C4-2B (cell line): Measurements from ENCODE around the gene GPR158.

Source experiments
- ZFX ChIP-seq: fragments of 450-650 bp; IDR thresholded peaks from 2 replicates; pipeline ENCODE4 v1.6.1; 2017
- TF ChIP-seq, protein P1 (sequence below): fragments of 450-650 bp; conservative IDR thresholded peaks from 2 replicates; pipeline ENCODE4 v1.5.1; 2017; ENCODE audit warnings: mild to moderate bottlenecking

DNA sequence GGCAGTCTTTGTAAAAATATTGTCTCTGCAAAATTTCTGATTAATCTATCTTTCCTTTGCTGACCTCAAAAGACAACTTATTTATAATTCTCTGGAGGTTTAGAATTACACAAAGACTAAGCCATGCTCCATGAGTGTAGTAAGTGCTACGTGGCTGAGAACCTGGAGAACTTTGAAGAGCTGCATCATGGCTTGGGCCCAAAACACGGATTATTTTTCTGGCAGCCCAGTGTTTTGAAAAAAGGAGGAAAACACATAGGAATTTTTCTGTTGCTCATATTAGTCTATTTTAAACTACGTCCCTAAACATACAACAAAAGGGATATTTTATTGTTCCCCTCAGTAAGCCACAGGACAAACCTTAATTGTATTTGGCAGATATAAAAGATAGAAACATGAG, 398.5 kb downstream of the GPR158 start:
- TF ChIP-seq, protein P1, sequence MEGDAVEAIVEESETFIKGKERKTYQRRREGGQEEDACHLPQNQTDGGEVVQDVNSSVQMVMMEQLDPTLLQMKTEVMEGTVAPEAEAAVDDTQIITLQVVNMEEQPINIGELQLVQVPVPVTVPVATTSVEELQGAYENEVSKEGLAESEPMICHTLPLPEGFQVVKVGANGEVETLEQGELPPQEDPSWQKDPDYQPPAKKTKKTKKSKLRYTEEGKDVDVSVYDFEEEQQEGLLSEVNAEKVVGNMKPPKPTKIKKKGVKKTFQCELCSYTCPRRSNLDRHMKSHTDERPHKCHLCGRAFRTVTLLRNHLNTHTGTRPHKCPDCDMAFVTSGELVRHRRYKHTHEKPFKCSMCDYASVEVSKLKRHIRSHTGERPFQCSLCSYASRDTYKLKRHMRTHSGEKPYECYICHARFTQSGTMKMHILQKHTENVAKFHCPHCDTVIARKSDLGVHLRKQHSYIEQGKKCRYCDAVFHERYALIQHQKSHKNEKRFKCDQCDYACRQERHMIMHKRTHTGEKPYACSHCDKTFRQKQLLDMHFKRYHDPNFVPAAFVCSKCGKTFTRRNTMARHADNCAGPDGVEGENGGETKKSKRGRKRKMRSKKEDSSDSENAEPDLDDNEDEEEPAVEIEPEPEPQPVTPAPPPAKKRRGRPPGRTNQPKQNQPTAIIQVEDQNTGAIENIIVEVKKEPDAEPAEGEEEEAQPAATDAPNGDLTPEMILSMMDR, result no peak
- no peak for TF ChIP-seq ZFX
